Measurements from ENCODE around the gene PPP6R1. TPM values are rescaled to one million over a fixed set of nuclear protein-coding genes. Genes with fewer than 3 reads are reported as not detected.

PPP6R1 gene
- total and polyA plus RNA-seq, 11 donors = 28.6 to 60.4 (median 41.1) TPM

GRCh38 chr19:55228015-55228391, 30.8 kb downstream of the PPP6R1 start:
- H3K9me3 ChIP-seq = no peaks in the 10 kb centered on the region
- H3K4me1 ChIP-seq = peaks cover 0 to 24% (median 8%) of the 10 kb centered on the region in 12 donors
- no peaks in the 10 kb centered on the region for H3K27me3 ChIP-seq
- peaks cover 4 to 67% (median 49%) of the 10 kb centered on the region in 9 donors for H3K36me3 ChIP-seq
- H3K27ac ChIP-seq = peak overlapping the region in 10 of 12 donors; percentile 33 to 84 (median 54)
- intact Hi-C loops (cut with DNase I) = no loop called here
- peak; percentile 86 to 91 (median 90) for ATAC-seq
- peak in 4 of 5 donors; percentile 68 to 84 (median 78) for DNase-seq
- no peak overlapping the region for H3K4me3 ChIP-seq
- TF ChIP-seq CTCF (IDR thresholded peaks at IDR 0.05) (no peak), POLR2A (IDR thresholded peaks at IDR 0.05) (no peak)
- WGBS, 4 donors = 42 to 51% (median 45%) methylated on average over 12 to 17 of the region's 17 CpGs

GRCh38 chr19:55227241-55228014, 31.4 kb downstream of the PPP6R1 start:
- peak in 1 of 5 donors; percentile 42 for DNase-seq
- intact Hi-C loops (cut with DNase I) = no loop called here
- Histone ChIP-seq H3K36me3 (peaks cover 2 to 61% (median 43%) of the 10 kb centered on the region in 9 donors), H3K4me1 (peaks cover 0 to 24% (median 8%) of the 10 kb centered on the region in 12 donors), H3K4me3 (no peak overlapping the region), H3K27me3 (no peaks in the 10 kb centered on the region), H3K27ac (peak overlapping the region in 9 of 12 donors; percentile 34 to 84 (median 55)), H3K9me3 (no peaks in the 10 kb centered on the region)
- TF ChIP-seq POLR2A (IDR thresholded peaks at IDR 0.05) (no peak), CTCF (IDR thresholded peaks at IDR 0.05) (no peak)
- ATAC-seq = peak; percentile 15 to 55 (median 40)
- WGBS, 4 donors = 82 to 86% (median 85%) methylated on average over 19 to 25 of the region's 25 CpGs

- no peak overlapping the region for H3K27ac ChIP-seq
- no peaks in the 10 kb centered on the region for H3K9me3 ChIP-seq
- intact Hi-C loops (cut with DNase I) = no loop called here
- no peak overlapping the region for H3K4me3 ChIP-seq
- peak in 1 of 5 donors; percentile 19 for DNase-seq
- 79 to 84% (median 81%) methylated on average over 18 of the region's 18 CpGs for WGBS, 4 donors
- TF ChIP-seq CTCF (IDR thresholded peaks at IDR 0.05) (no peak), POLR2A (IDR thresholded peaks at IDR 0.05) (no peak)
- H3K36me3 ChIP-seq = peaks cover 0 to 55% (median 37%) of the 10 kb centered on the region in 9 donors
- H3K4me1 ChIP-seq = peaks cover 0 to 24% (median 8%) of the 10 kb centered on the region in 12 donors
- ATAC-seq = no peak
- H3K27me3 ChIP-seq = no peaks in the 10 kb centered on the region
Observed at GRCh38 chr19:55226788-55227187, 32.0 kb downstream of the PPP6R1 start.

- Histone ChIP-seq H3K27me3 (no peaks in the 10 kb centered on the region), H3K27ac (no peak overlapping the region), H3K4me1 (peaks cover 0 to 24% (median 8%) of the 10 kb centered on the region in 12 donors), H3K4me3 (no peak overlapping the region), H3K9me3 (no peaks in the 10 kb centered on the region), H3K36me3 (peaks cover 0 to 49% (median 32%) of the 10 kb centered on the region in 9 donors)
- WGBS, 4 donors = 81 to 98% (median 89%) methylated on average over 7 to 9 of the region's 9 CpGs
- intact Hi-C loops (cut with DNase I) = no loop called here
- ATAC-seq (no peak), DNase-seq (no peak)
- TF ChIP-seq CTCF (IDR thresholded peaks at IDR 0.05) (no peak), POLR2A (IDR thresholded peaks at IDR 0.05) (no peak)
Observed at GRCh38 chr19:55226273-55226672, 32.5 kb downstream of the PPP6R1 start.
